Loucy (cell line): ENCODE measurements around the gene ANO6.

Experiments used
- H2AFZ ChIP-seq: fragments of 200-600 bp; sonication (generic); 2 replicates; pipeline ENCODE4 v1.6.0; 2016; ENCODE audit warnings: antibody characterized with exemption, mild to moderate bottlenecking, low read length, moderate library complexity
- H3F3A ChIP-seq: fragments of 200-600 bp; 2 replicates; pipeline ENCODE4 v1.6.0; 2016; ENCODE audit warnings: antibody characterized with exemption, low read depth, mild to moderate bottlenecking
- H3K27me3 ChIP-seq: fragments of 200-600 bp; sonication (generic); 2 replicates; pipeline ENCODE4 v1.6.1; 2014; ENCODE audit warnings: low read length, mild to moderate bottlenecking; ENCODE audit not compliant: insufficient read depth, poor library complexity, severe bottlenecking
- H3K36me3 ChIP-seq: fragments of 200-600 bp; sonication (generic); 2 replicates; pipeline ENCODE4 v1.6.1; 2016; ENCODE audit warnings: low read length; ENCODE audit not compliant: insufficient read depth
- H3K4me1 ChIP-seq: fragments of 200-600 bp; sonication (generic); 2 replicates; pipeline ENCODE4 v1.5.1; 2014; ENCODE audit warnings: low read length, mild to moderate bottlenecking; ENCODE audit not compliant: insufficient read depth, poor library complexity, severe bottlenecking
- H3K4me2 ChIP-seq: fragments of 200-600 bp; sonication (generic); 2 replicates; pipeline ENCODE4 v1.6.0; 2014; ENCODE audit warnings: antibody characterized with exemption, low read length, low read depth, mild to moderate bottlenecking; ENCODE audit not compliant: poor library complexity, severe bottlenecking
- H3K4me3 ChIP-seq: fragments of 200-600 bp; sonication (generic); 2 replicates; pipeline ENCODE4 v1.5.1; 2014; ENCODE audit warnings: low read length, mild to moderate bottlenecking, mixed read lengths; ENCODE audit not compliant: poor library complexity, severe bottlenecking
- H3K79me2 ChIP-seq: fragments of 200-600 bp; sonication (generic); 2 replicates; pipeline ENCODE4 v1.6.1; 2014; ENCODE audit warnings: low read length; ENCODE audit not compliant: insufficient read depth
- H3K9ac ChIP-seq: fragments of 200-600 bp; sonication (generic); 2 replicates; pipeline ENCODE4 v1.6.0; 2014; ENCODE audit warnings: mild to moderate bottlenecking, low read depth, low read length, moderate library complexity; ENCODE audit not compliant: poor library complexity, severe bottlenecking
- H3K9me2 ChIP-seq: fragments of 200-600 bp; sonication (generic); replicated peaks from 2 replicates; pipeline ENCODE4 v1.6.1; 2016; ENCODE audit warnings: low read depth, low read length, mixed read lengths
- H3K9me3 ChIP-seq: fragments of 200-600 bp; sonication (generic); 2 replicates; pipeline ENCODE4 v1.6.1; 2014; ENCODE audit warnings: mild to moderate bottlenecking, antibody characterized with exemption, low read length, low read depth; ENCODE audit not compliant: insufficient read depth
- H4K20me1 ChIP-seq: fragments of 200-600 bp; sonication (generic); 2 replicates; pipeline ENCODE4 v1.6.0; 2014; ENCODE audit warnings: antibody characterized with exemption, low read length, mild to moderate bottlenecking; ENCODE audit not compliant: insufficient read depth, poor library complexity, severe bottlenecking
- EZH2phosphoT487 ChIP-seq: fragments of 200-600 bp; IDR thresholded peaks from 2 replicates; pipeline ENCODE4 v1.6.1; 2018; ENCODE audit warnings: antibody characterized with exemption, mild to moderate bottlenecking, moderate library complexity, borderline replicate concordance
- TF ChIP-seq, protein P1 (sequence below): fragments of 200-600 bp; sonication (generic); conservative IDR thresholded peaks from 2 replicates; pipeline ENCODE4 v1.5.1; 2014; ENCODE audit warnings: mild to moderate bottlenecking, antibody characterized with exemption, low read length

The ANO6 gene

GRCh38 chr12:45231515-45232145, 15.7 kb downstream of the ANO6 start:
- Histone ChIP-seq H3K4me1 (peaks cover 49% of the 10 kb centered on the region), H3K9me3 (no peaks in the 10 kb centered on the region), H3K79me2 (peaks cover 43% of the 10 kb centered on the region), H4K20me1 (peaks cover 11% of the 10 kb centered on the region), H3K27me3 (no peaks in the 10 kb centered on the region), H3F3A (peaks cover 6% of the 10 kb centered on the region), H3K9ac (no peak overlapping the region), H3K4me3 (no peak overlapping the region), H3K4me2 (peak overlapping the region; percentile 0), H3K9me2 (no peaks in the 10 kb centered on the region), H2AFZ (no peak overlapping the region), H3K36me3 (no peaks in the 10 kb centered on the region)
- TF ChIP-seq, protein P1, sequence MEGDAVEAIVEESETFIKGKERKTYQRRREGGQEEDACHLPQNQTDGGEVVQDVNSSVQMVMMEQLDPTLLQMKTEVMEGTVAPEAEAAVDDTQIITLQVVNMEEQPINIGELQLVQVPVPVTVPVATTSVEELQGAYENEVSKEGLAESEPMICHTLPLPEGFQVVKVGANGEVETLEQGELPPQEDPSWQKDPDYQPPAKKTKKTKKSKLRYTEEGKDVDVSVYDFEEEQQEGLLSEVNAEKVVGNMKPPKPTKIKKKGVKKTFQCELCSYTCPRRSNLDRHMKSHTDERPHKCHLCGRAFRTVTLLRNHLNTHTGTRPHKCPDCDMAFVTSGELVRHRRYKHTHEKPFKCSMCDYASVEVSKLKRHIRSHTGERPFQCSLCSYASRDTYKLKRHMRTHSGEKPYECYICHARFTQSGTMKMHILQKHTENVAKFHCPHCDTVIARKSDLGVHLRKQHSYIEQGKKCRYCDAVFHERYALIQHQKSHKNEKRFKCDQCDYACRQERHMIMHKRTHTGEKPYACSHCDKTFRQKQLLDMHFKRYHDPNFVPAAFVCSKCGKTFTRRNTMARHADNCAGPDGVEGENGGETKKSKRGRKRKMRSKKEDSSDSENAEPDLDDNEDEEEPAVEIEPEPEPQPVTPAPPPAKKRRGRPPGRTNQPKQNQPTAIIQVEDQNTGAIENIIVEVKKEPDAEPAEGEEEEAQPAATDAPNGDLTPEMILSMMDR, result no peak
- TF ChIP-seq EZH2phosphoT487, result no peak

DNA sequence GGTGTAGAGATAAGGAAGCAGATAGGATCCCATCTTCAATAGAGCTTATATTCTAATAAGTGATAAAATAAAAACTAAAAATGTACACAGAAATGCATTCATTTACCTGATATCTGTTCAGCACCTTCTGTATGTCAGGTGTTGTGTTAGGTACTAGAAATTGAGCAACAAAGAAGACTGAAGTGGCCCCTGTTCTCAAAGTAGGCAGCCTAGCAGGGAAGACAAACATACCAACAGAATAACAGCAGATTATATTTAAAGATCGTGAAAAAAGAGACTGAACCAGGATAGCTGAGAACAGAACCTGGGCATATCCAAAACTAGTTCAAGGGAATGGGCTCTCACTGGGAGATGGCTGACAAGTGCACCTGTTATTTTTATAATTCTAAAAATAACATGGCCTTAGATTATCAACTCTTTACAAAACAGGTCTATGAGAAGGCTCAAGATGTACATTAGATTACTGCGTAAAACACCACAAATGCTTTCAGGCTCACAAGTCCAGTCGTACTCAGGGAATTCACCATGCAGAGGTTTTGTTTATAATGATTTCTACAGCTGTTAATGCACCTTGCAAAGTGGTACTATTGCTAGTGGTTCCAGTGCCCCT, 16.4 kb downstream of the ANO6 start:
- Histone ChIP-seq H3K27me3 (no peaks in the 10 kb centered on the region), H3K79me2 (peaks cover 40% of the 10 kb centered on the region), H4K20me1 (peaks cover 9% of the 10 kb centered on the region), H2AFZ (no peak overlapping the region), H3K9ac (no peak overlapping the region), H3K4me2 (no peak overlapping the region), H3K36me3 (no peaks in the 10 kb centered on the region), H3K9me2 (no peaks in the 10 kb centered on the region), H3K4me1 (peaks cover 47% of the 10 kb centered on the region), H3K9me3 (no peaks in the 10 kb centered on the region), H3F3A (peaks cover 4% of the 10 kb centered on the region), H3K4me3 (no peak overlapping the region)
- TF ChIP-seq, protein P1, result no peak
- TF ChIP-seq EZH2phosphoT487, result no peak

GRCh38 chr12:45232756-45233372, 17.0 kb downstream of the ANO6 start:
- Histone ChIP-seq H3K4me3 (no peak overlapping the region), H3F3A (no peaks in the 10 kb centered on the region; the same call in 1 of the 2 replicates), H3K9me2 (no peaks in the 10 kb centered on the region), H2AFZ (no peak overlapping the region), H3K9ac (no peak overlapping the region), H3K4me1 (peaks cover 41% of the 10 kb centered on the region), H3K4me2 (no peak overlapping the region), H3K79me2 (peaks cover 38% of the 10 kb centered on the region; the same call in 1 of the 2 replicates), H4K20me1 (peaks cover 7% of the 10 kb centered on the region), H3K27me3 (no peaks in the 10 kb centered on the region), H3K36me3 (no peaks in the 10 kb centered on the region), H3K9me3 (no peaks in the 10 kb centered on the region)
- TF ChIP-seq EZH2phosphoT487, result no peak
- TF ChIP-seq, protein P1, result no peak
